Mucosa of rectum (tissue), 2 donors: ENCODE results near the gene LRP5.
A peak's percentile ranks its signal among the peaks of the same experiment; 100 is the strongest.
"Not testable (repeated sequence)": the region's sequence is repeated elsewhere in the genome, so short reads cannot be mapped to it uniquely, and the experiment has no call there.

Source experiments
- H3K27ac ChIP-seq, 2 donors: one replicate each; pipeline ENCODE4 v1.7.0; 2013; ENCODE audit warnings: inconsistent platforms in 2 of 2, low read depth in 2 of 2, low read length in 2 of 2
- H3K27me3 ChIP-seq, 2 donors: one replicate each; pipeline ENCODE4 v1.7.0; 2013; ENCODE audit warnings: low read length in 2 of 2; ENCODE audit not compliant: control insufficient read depth in 2 of 2, insufficient read depth in 2 of 2
- H3K36me3 ChIP-seq, 2 donors: one replicate each; pipeline ENCODE4 v1.7.0; 2013; ENCODE audit warnings: low read length in 2 of 2; ENCODE audit not compliant: control insufficient read depth in 2 of 2, insufficient read depth in 2 of 2
- H3K4me1 ChIP-seq, 2 donors: one replicate each; pipeline ENCODE4 v1.7.0; 2013; ENCODE audit warnings: low read length in 2 of 2, mild to moderate bottlenecking in 1 of 2; ENCODE audit not compliant: control insufficient read depth in 2 of 2, insufficient read depth in 2 of 2
- H3K4me3 ChIP-seq, 2 donors: one replicate each; pipeline ENCODE4 v1.7.0; 2013; ENCODE audit warnings: low read length in 2 of 2
- H3K9ac ChIP-seq, 2 donors: one replicate each; pipeline ENCODE4 v1.7.0; 2013; ENCODE audit warnings: low read length in 2 of 2, low read depth in 1 of 2, mild to moderate bottlenecking in 1 of 2
- H3K9me3 ChIP-seq, 2 donors: one replicate each; pipeline ENCODE4 v1.7.0; 2013; ENCODE audit warnings: low read length in 2 of 2; ENCODE audit not compliant: control insufficient read depth in 2 of 2
- donor health status: healthy.
- donor health status: Normal muscosa, but diverticular disease.

Gene LRP5

DNA sequence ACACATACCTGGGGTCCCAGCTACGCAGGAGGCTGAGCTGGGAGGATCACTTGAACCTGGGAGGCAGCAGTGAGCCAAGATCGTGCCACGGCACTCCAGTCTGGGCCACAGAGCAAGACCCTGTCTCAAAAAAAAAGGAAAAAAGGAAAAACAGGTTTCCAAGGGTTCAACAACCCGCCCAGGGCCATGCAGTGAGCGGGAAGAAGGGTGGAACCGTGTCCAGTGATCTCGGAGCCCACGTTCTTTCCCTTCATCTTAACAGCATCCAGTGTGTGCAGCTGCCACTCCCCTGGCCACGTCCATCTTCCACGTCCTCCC lies 14.9 kb upstream of the LRP5 start:
- H3K9me3 ChIP-seq = no peaks in the 10 kb centered on the region
- H3K9ac ChIP-seq = no peak overlapping the region
- no peaks in the 10 kb centered on the region for H3K27me3 ChIP-seq
- H3K4me1 ChIP-seq = peaks cover 30 to 35% of the 10 kb centered on the region in 2 donors
- H3K4me3 ChIP-seq = peak overlapping the region; percentile 15 to 53
- no peaks in the 10 kb centered on the region for H3K36me3 ChIP-seq
- H3K27ac ChIP-seq = peak overlapping the region; percentile 91 to 96

DNA sequence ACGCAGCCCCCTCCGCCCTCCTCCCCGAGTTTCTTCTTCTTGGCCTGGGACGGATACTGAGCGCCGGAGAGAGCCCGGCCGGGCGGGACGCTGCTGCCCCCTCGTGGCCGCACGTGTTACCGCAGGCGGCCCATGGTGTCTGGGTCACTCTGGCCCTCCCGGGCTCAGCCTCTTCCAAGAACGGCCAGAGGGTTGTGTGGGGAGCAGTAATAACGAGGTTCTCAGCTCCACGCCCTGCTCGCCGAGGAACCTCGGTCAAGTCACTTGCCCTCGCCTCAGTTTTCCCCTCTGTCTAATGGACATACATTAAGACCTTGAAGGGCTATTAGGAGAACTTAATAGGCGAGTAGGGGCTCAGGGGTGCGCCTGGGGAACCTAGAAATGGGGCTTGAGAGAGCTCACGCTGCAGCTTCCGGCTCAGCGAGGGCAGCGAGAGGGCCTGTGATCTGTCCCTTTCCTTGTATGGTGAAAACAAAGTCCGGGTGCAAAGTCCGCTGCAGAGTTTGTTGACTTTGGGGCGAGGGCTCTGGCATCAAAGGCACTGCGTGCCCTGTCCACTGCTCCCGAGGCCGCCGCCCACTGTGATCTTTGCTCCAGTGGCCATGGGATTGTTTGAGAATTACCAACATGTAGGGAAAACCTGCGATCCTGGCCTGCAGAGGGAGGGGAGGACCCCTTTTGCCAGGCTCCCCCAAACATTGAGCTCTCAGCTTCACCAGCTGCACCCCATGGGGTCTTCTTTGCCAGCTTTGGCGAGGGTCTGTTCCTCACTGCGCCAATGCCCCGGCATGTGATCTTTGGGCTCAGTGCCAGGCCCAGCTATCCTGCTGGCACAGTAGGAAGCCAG lies 14.4 kb upstream of the LRP5 start:
- Histone ChIP-seq H3K4me3 (peak overlapping the region; percentile 37 to 53), H3K36me3 (no peaks in the 10 kb centered on the region), H3K4me1 (peaks cover 34 to 41% of the 10 kb centered on the region in 2 donors), H3K9ac (peak overlapping the region; percentile 49 to 75), H3K9me3 (no peaks in the 10 kb centered on the region), H3K27ac (peak overlapping the region; percentile 91 to 96), H3K27me3 (no peaks in the 10 kb centered on the region)

DNA sequence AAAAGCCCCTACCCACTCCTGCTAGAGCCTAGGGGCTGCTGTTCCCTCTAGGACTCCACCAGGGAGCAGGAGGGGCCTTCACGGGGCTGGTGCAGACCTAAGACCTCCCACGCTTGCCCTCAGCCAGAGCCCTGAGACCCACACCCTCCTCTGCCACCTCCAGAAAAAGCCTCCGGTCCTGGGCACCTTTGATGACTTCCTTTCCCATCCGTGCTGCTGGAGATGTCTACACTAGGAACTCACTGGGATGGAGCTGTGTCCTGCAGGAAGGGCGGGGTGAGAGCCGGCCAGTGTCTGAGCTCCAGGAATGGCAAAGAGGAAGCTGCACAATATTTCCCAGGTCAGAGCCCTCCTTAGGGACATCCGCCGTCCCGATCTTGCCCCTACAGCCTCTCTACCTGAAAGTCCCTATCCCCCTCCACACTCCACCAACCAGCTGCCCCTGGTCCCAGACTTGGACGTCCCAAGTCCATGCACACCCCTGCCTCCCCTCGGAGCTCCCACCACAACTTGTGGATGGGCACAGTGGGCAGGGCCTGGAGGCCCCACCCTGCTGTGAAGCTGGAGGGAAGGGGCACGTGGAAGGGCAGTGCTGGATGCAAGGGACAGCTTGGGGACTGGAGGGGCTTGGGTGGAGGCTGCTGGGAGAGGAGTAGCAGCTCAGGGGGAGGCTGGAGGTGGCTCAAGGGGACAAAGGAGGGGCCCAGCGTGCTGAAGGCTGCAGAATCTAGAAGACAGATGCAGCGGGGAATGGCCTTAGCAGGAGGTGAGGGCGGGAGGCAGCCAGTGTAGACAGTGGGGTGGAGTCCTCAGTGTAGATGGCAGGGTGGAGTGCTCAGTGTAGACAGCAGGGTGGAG lies 13.5 kb upstream of the LRP5 start:
- Histone ChIP-seq H3K4me3 (peak overlapping the region; percentile 31 to 53), H3K9ac (peak overlapping the region; percentile 34 to 46), H3K27ac (peak overlapping the region; percentile 85 to 91)

DNA sequence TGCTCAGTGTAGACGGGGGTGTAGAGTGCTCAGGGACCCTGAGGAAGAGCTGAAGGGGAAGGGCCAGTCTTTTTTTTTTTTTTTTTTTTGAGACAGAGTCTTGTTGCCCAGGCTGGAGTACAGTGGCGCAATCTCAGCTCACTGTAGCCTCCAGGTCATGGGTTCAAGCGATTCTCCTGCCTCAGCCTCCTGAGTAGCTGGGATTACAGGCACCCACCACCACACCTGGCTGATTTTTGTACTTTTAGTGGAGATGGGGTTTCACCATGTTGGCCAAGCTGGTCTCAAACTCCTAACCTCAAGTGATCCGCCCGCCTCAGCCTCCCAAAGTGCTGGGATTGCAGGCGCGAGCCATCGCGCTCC lies 12.9 kb upstream of the LRP5 start:
- not testable (repeated sequence) for H3K36me3 ChIP-seq, H3K27me3 ChIP-seq, H3K9ac ChIP-seq, H3K4me3 ChIP-seq, H3K9me3 ChIP-seq
- Histone ChIP-seq H3K27ac (peak overlapping the region; percentile 85 to 91), H3K4me1 (peaks cover 36 to 46% of the 10 kb centered on the region in 2 donors)

More for the DNA sequence above, 13.5 kb upstream of the LRP5 start:
- Histone ChIP-seq H3K27me3 (no peaks in the 10 kb centered on the region), H3K36me3 (no peaks in the 10 kb centered on the region), H3K4me1 (peaks cover 36 to 46% of the 10 kb centered on the region in 2 donors), H3K9me3 (no peaks in the 10 kb centered on the region)

DNA sequence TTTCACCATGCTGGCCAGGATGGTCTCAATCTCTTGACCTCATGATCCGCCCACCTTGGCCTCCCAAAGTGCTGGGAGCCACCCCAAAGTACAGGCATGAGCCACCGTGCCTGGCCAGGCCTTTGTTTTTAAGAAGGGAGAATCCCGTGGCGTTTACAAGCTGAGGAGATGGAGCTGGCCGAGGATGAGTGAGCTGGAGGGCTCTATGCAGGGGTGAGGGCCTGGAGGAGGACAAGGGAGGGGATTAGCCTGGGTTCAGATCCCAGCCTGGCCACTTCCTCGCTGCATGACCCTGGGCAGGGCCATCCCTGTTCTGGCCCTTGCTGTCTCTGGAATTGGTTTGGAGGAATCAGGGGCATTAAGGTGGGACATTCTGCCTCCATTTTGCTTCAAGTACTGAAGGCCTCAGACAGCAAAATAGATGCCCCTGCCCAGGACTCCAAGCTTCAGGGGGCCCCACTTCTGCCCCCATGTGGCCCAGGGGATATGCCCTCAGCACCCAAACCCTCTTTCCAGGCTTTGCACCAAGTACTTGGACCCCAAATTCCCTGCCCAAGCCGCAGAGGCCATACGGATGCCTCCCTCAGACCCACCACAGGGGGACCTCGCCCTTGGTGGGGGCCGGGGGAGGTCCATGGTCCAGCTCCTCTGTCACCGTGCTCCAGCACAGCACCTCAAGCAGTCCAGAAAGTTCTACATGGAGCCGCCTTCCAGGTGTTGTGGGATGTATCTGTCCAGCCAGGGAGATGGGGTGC lies 12.1 kb upstream of the LRP5 start:
- H3K9ac ChIP-seq = no peak overlapping the region
- H3K36me3 ChIP-seq = no peaks in the 10 kb centered on the region
- no peaks in the 10 kb centered on the region for H3K9me3 ChIP-seq
- H3K27ac ChIP-seq = no peak overlapping the region
- H3K27me3 ChIP-seq = no peaks in the 10 kb centered on the region
- no peak overlapping the region for H3K4me3 ChIP-seq
- H3K4me1 ChIP-seq = peaks cover 36 to 46% of the 10 kb centered on the region in 2 donors

DNA sequence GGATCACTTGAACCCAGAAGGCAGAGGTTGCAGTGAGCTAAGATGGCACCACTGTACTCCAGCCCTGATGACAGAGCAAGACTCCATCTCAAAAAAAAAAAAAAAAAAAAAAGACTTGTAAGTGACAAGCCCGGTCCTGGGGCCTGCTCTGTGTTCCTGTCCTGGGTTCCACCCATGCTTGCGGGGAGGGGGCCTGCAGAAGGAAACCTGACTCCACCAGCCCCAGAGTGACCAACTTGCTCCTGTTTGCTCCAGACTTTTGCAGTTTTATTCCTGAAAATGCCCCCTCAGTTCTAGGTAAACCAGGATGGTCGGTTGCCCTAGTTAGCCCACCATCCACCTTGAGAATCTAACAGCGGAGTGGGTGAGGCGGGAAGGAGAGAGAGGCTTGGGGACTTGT lies 10.1 kb upstream of the LRP5 start:
- Histone ChIP-seq H3K9me3 (no peaks in the 10 kb centered on the region), H3K4me1 (peaks cover 31 to 35% of the 10 kb centered on the region in 2 donors), H3K9ac (peak overlapping the region in 1 of 2 donors; percentile 5), H3K4me3 (no peak overlapping the region), H3K36me3 (no peaks in the 10 kb centered on the region), H3K27ac (peak overlapping the region; percentile 68 to 74), H3K27me3 (no peaks in the 10 kb centered on the region)

DNA sequence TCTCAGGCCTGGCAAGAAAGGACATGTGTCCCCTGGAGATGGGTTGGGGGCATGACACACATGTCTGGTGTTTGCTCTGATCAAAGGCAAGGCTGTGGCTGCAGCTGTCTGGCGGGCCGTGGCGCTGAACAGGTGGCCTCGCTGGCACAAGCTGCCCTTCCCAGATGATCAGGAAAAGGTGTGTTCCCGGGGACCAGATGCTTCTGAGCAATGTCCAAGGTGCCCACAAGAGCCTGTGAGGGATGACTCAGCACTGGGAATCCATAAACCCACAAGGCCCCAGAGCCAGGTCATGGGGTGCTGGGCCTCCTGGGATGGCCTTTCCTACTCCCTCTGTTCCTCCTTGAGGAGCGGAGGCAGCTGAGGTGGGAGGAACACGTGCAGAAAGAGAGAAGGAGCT lies 9.7 kb upstream of the LRP5 start:
- H3K4me1 ChIP-seq = peaks cover 27 to 31% of the 10 kb centered on the region in 2 donors
- H3K27ac ChIP-seq = peak overlapping the region; percentile 68 to 74
- no peak overlapping the region for H3K4me3 ChIP-seq
- no peaks in the 10 kb centered on the region for H3K9me3 ChIP-seq
- no peaks in the 10 kb centered on the region for H3K36me3 ChIP-seq
- H3K27me3 ChIP-seq = no peaks in the 10 kb centered on the region
- peak overlapping the region in 1 of 2 donors; percentile 5 for H3K9ac ChIP-seq

DNA sequence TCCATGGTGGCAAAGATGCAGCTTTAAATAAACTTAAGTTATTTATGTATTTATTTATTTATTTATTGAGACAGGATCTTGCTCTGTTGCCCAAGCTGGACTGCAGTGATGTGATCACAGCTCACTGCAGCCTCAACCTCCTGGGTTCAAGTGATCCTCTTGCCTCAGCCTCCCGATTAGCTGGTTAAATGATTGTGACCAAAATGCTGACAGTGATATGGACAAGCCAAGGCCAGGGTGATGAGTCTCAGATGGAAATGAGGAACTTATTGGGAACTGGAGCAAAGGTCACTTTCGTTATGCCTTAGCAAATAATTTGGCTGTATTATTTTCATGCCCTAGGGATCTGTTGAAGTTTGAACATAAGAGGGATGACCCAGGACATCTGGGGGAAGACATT lies 9.3 kb upstream of the LRP5 start:
- Histone ChIP-seq H3K36me3 (no peaks in the 10 kb centered on the region), H3K4me3 (no peak overlapping the region), H3K9ac (no peak overlapping the region), H3K4me1 (peaks cover 24 to 28% of the 10 kb centered on the region in 2 donors), H3K9me3 (no peaks in the 10 kb centered on the region), H3K27ac (peak overlapping the region; percentile 36 to 43), H3K27me3 (no peaks in the 10 kb centered on the region)

DNA sequence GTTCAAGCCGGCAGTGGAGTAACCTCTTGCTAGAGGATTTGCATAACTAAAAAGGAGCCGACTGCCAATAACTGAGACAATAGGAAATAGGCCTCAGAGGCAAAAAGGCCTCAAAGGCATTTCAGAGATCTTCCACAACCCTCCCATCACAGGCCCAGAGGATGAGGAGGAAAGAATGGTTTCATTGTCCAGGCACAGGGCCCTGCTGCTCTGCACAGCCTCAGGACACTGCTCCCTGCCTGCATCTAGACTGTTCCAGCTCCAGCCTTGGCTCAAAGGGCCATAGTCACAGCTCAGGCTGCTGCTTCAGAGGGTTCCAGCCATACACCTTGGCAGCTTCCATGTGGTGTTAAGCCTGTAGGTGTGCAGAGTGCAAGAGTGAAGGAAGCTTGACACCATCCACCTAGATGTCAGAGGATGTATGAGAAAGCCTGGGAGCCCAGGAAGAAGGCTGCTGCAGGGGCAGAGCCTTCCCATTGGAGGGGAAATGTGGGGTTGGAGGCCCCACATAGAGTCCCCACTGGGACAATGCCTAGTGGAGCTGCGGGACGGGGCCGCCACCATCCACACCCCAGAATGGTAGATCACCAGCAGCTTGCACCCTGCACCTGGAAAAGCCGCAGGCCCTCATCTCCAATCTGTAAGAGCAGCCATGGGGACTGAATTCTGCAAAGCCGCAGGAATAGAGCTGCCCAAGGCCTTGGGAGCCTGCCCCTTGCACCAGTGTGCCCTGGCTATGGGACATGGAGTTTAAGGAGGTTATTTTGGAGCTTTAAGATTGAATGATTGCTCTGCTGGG lies 8.2 kb upstream of the LRP5 start:
- Histone ChIP-seq H3K27me3 (no peaks in the 10 kb centered on the region), H3K36me3 (no peaks in the 10 kb centered on the region), H3K9ac (no peak overlapping the region), H3K4me3 (no peak overlapping the region), H3K9me3 (no peaks in the 10 kb centered on the region), H3K27ac (no peak overlapping the region), H3K4me1 (peaks cover 13 to 18% of the 10 kb centered on the region in 2 donors)
